ENCODE data around the gene PF4V1. TPM values are rescaled to one million over a fixed set of nuclear protein-coding genes. Genes with fewer than 3 reads are reported as not detected.

The PF4V1 gene
- total and polyA plus RNA-seq, 2 of the 13 experiments (the other 11 are each of a cell fraction or from before 2014, with no cell fraction given) = not detected

DNA sequence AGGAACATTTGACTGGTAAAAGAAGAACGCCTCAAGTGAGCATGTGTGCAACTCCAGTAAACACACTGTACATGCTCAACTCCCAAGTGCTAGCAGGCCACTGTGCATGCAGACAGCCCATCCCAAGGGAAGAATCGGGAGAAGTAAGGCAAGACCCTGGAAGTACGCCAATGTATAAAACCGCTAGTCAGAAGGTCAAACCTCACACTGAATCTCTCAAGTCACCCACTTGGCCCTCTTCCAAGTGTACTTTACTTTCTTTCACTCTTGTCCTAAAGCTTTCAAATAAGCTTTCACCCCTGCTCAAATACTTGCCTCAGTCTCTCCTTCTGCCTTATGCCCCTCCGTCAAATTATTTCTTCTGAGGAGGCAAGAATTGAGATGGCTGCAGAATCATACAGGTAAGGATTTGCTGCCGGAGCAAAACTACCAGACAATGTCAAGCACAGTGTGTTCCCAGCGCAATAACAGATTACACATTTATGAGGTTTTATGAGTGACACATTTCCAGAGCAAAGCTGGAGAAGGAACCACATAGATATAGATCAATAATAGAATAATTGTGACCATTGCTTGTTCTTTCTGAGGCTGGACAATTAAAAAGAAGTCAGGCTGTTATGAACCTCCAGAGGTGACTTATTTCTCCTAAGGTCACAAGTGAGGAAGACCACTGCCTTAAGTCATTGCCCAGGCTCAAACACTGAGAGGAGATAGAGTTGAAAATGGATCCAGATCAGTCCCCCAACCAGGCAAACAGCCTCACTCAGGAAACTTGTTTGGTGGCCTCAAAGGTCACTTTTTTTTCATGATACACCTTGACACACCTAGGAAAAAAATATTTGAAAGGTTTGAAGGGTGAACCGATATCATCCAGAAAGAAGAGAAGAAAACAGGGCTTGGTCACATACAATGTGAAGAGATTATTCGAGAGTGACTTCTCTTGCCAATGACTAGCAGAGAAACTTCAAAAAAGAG is 42.4 kb downstream of the PF4V1 start (continued):
- TF ChIP-seq ZNF253 (CRISPR knock-in tag; IDR thresholded peaks at IDR 0.05; ENCODE audit: borderline replicate concordance) = no peak
- no peak for TF ChIP-seq SOX6 (IDR thresholded peaks at IDR 0.05)
- no peak for TF ChIP-seq SOX6 (CRISPR knock-in tag; IDR thresholded peaks at IDR 0.05)
- no peak for TF ChIP-seq ZNF101 (CRISPR knock-in tag; IDR thresholded peaks at IDR 0.05; ENCODE audit: borderline replicate concordance, low read depth)
- no peak for TF ChIP-seq ZNF720 (CRISPR knock-in tag; IDR thresholded peaks at IDR 0.05)
- TF ChIP-seq, protein P1, sequence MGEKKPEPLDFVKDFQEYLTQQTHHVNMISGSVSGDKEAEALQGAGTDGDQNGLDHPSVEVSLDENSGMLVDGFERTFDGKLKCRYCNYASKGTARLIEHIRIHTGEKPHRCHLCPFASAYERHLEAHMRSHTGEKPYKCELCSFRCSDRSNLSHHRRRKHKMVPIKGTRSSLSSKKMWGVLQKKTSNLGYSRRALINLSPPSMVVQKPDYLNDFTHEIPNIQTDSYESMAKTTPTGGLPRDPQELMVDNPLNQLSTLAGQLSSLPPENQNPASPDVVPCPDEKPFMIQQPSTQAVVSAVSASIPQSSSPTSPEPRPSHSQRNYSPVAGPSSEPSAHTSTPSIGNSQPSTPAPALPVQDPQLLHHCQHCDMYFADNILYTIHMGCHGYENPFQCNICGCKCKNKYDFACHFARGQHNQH (CRISPR knock-in tag; IDR thresholded peaks at IDR 0.05) = no peak
- no peak for TF ChIP-seq ZNF567 (CRISPR knock-in tag; IDR thresholded peaks at IDR 0.05; ENCODE audit: borderline replicate concordance)

DNA sequence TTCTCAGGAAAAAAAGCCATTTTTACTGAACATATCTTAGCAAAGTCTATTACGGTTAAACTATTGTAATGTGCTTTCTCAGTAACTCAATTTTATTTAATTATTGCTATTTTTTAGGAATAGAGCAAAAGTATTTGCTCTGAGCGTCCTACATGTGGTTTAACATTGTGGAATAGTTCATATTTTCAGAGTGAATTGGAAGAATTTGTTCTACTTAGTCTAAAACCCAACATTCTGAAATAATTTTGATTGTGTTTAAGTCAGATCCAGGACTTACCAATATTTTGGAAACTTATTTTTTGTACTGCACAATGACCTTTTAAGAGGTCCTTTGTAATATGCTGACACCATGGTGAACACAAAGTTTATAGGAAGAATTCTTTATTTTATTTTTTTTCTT is 43.3 kb downstream of the PF4V1 start:
- intact Hi-C loops (cut with micrococcal nuclease; ENCODE audit: unreplicated experiment) = no loop called here
- POLR2A ChIA-PET = no interaction called here
- WGBS (ENCODE audit: low lambda C conversion rate) = 4% methylated on average over 2 of the region's 2 CpGs

More for the DNA sequence above, 43.3 kb downstream of the PF4V1 start:
- no peak for DNase-seq (ENCODE audit: low spot score)
- H3K9me3 ChIP-seq (ENCODE audit: low read length) = no peaks in the 10 kb centered on the region
- H3K4me1 ChIP-seq (ENCODE audit: insufficient read depth, low read length) = no peaks in the 10 kb centered on the region
- TF ChIP-seq ZEB1 (IDR thresholded peaks at IDR 0.05; ENCODE audit: insufficient replicate concordance, low read depth) = no peak
- no peak for FAIRE-seq
- H3K79me2 ChIP-seq (ENCODE audit: insufficient read depth, low read length) = no peaks in the 10 kb centered on the region
- no peak overlapping the region for H3K4me3 ChIP-seq (replicated peaks in 1 of 3; ENCODE audit: insufficient read depth in 1 of 3, low read depth in 2 of 3, low read length in 3 of 3)
- no peak overlapping the region for H3K4me2 ChIP-seq (ENCODE audit: low read depth, low read length)
- CTCF ChIA-PET (ENCODE audit: low intra/inter-chr PET ratio, low total read pairs) = no interaction called here
- no peaks in the 10 kb centered on the region for H3K36me3 ChIP-seq (replicated peaks in 1 of 2; ENCODE audit: control insufficient read depth in 1 of 2, insufficient read depth in 2 of 2, low read length in 2 of 2)
- H3K27me3 ChIP-seq (ENCODE audit: control insufficient read depth in 1 of 2, insufficient read depth in 2 of 2, low read length in 2 of 2) = no peaks in the 10 kb centered on the region
- no peak overlapping the region for H2AFZ ChIP-seq (ENCODE audit: low read length)
- no TSS peak for BruUV-seq (replicated peaks)
- no peak for ATAC-seq
- in situ Hi-C loops (cut with HindIII; ENCODE audit: extremely low pct_ligation_motif_present, low pct_unique_long_range_greater_than_20kb) = no loop called here
- no peak overlapping the region for H3K9ac ChIP-seq (ENCODE audit: insufficient read depth, low read depth, low read length)
- no peaks in the 10 kb centered on the region for H4K20me1 ChIP-seq (ENCODE audit: insufficient read depth, low read length)
- H3K27ac ChIP-seq (ENCODE audit: extremely low read length, insufficient read depth, low read length) = no peak overlapping the region
